Activated CD8-positive, alpha-beta T cell treated with anti-CD3 and anti-CD28 coated beads, Interleukin-2, amount 10 ng/mL, durations not matched to agents 7 days and 5 days (primary cell): ENCODE data around the gene EPS8L2. TPM values are rescaled to one million over a fixed set of nuclear protein-coding genes. Genes with fewer than 3 reads are reported as not detected.
"Not testable (repeated sequence)": the region's sequence is repeated elsewhere in the genome, so short reads cannot be mapped to it uniquely, and the experiment has no call there.

Experiments
- ATAC-seq: fragments of 150-1000 bp; cut with Tn5 transposase; one replicate; pipeline ENCODE4 v1.10.0; 2021; ENCODE audit warnings: moderate library complexity
- CTCF ChIA-PET: fragments of 350-600 bp; sonication (Branson Sonifier 250); formaldehyde crosslinking; loops from one replicate; lab custom pipeline; 2021; ENCODE audit warnings: antibody characterized with exemption; lab: Charles Lee
- POLR2A ChIA-PET: fragments of 350-600 bp; sonication (Branson Sonifier 250); formaldehyde crosslinking; loops from one replicate; lab custom pipeline; 2021; ENCODE audit warnings: antibody characterized with exemption; lab: Charles Lee
- DNase-seq: peaks from one replicate; pipeline ENCODE4 v3.0.0-alpha.2; 2020
- H3K27ac Mint-ChIP-seq: one replicate; pipeline ENCODE4 v1.8.0; 2021; ENCODE audit warnings: mild to moderate bottlenecking, mixed read lengths
- H3K27me3 Mint-ChIP-seq: one replicate; pipeline ENCODE4 v1.8.0; 2021; ENCODE audit warnings: low read depth, mixed read lengths
- H3K36me3 Mint-ChIP-seq: one replicate; pipeline ENCODE4 v1.8.0; 2021; ENCODE audit warnings: low read depth, mixed read lengths
- H3K4me1 Mint-ChIP-seq: one replicate; pipeline ENCODE4 v1.8.0; 2021; ENCODE audit warnings: low read depth, mixed read lengths
- H3K4me3 Mint-ChIP-seq: one replicate; pipeline ENCODE4 v1.8.0; 2021; ENCODE audit warnings: mild to moderate bottlenecking, mixed read lengths
- H3K9me3 Mint-ChIP-seq: one replicate; pipeline ENCODE4 v1.8.0; 2022; ENCODE audit warnings: mixed read lengths; ENCODE audit not compliant: insufficient read depth
- total RNA-seq, 2 experiments: library from RNA; stranded (reverse); gene quantifications; one replicate each; pipeline ENCODE4 v1.2.3, GENCODE V29; 2021

EPS8L2 gene
- total RNA-seq, 2 experiments from 2014 or later = 13.9 to 15.0 TPM

GRCh38 chr11:673866-674265 lies 32.2 kb upstream of the EPS8L2 start:
- no peaks in the 10 kb centered on the region for H3K9me3 Mint-ChIP-seq
- ATAC-seq (no peak), DNase-seq (no peak)
- no peaks in the 10 kb centered on the region for H3K27me3 Mint-ChIP-seq
- ChIA-PET POLR2A (no interaction called here), CTCF (interaction anchor here (0.9 to 2.3 kb wide), 6 partner anchors 9 to 53 kb away, joined by 3 to 8 read pairs (median 4); partner anchors contain the start of gene TMEM80)
- H3K4me3 Mint-ChIP-seq = no peak overlapping the region
- peaks cover 28% of the 10 kb centered on the region for H3K36me3 Mint-ChIP-seq
- no peaks in the 10 kb centered on the region for H3K4me1 Mint-ChIP-seq
- H3K27ac Mint-ChIP-seq = no peak overlapping the region

GRCh38 chr11:674406-674805 lies 31.6 kb upstream of the EPS8L2 start:
- no peaks in the 10 kb centered on the region for H3K27me3 Mint-ChIP-seq
- H3K36me3 Mint-ChIP-seq = peaks cover 28% of the 10 kb centered on the region
- no peaks in the 10 kb centered on the region for H3K9me3 Mint-ChIP-seq
- no peaks in the 10 kb centered on the region for H3K4me1 Mint-ChIP-seq
- ATAC-seq = no peak
- no peak for DNase-seq
- POLR2A ChIA-PET = no interaction called here
- CTCF ChIA-PET = interaction anchor here (0.9 to 2.3 kb wide), 5 partner anchors 9 to 53 kb away, joined by 3 to 8 read pairs (median 4); partner anchors contain the start of gene TMEM80
- no peak overlapping the region for H3K27ac Mint-ChIP-seq
- H3K4me3 Mint-ChIP-seq = no peak overlapping the region

GRCh38 chr11:678297-678696 lies 27.7 kb upstream of the EPS8L2 start:
- POLR2A ChIA-PET = no interaction called here
- DNase-seq (no peak), ATAC-seq (no peak)
- Mint-ChIP-seq H3K4me3 (no peak overlapping the region), H3K36me3 (peaks cover 46% of the 10 kb centered on the region), H3K4me1 (peaks cover 8% of the 10 kb centered on the region), H3K9me3 (no peaks in the 10 kb centered on the region), H3K27me3 (no peaks in the 10 kb centered on the region), H3K27ac (no peak overlapping the region)
- CTCF ChIA-PET = no interaction called here

GRCh38 chr11:679271-680207 lies 26.5 kb upstream of the EPS8L2 start:
- H3K4me3 Mint-ChIP-seq = no peak overlapping the region
- H3K9me3 Mint-ChIP-seq = no peaks in the 10 kb centered on the region
- no peaks in the 10 kb centered on the region for H3K27me3 Mint-ChIP-seq
- H3K36me3 Mint-ChIP-seq = peaks cover 47% of the 10 kb centered on the region
- no peak for ATAC-seq
- no peak for DNase-seq
- H3K4me1 Mint-ChIP-seq = peaks cover 8% of the 10 kb centered on the region
- CTCF ChIA-PET = no interaction called here
- POLR2A ChIA-PET = interaction anchor here (0.6 kb wide), 1 partner anchor 11 kb away, joined by 3 read pairs; no protein-coding TSS in a partner anchor
- no peak overlapping the region for H3K27ac Mint-ChIP-seq

- no peak for DNase-seq
- ChIA-PET CTCF (interaction anchor here (2.1 kb wide), 1 partner anchor 17 kb away, joined by 8 read pairs; no protein-coding TSS in a partner anchor), POLR2A (interaction anchor here (1.0 kb wide), 1 partner anchor 69 kb away, joined by 3 read pairs; no protein-coding TSS in a partner anchor)
- no peaks in the 10 kb centered on the region for H3K9me3 Mint-ChIP-seq
- ATAC-seq = no peak
- H3K4me3 Mint-ChIP-seq = no peak overlapping the region
- H3K27me3 Mint-ChIP-seq = no peaks in the 10 kb centered on the region
- no peak overlapping the region for H3K27ac Mint-ChIP-seq
- H3K4me1 Mint-ChIP-seq = peaks cover 8% of the 10 kb centered on the region
- peaks cover 49% of the 10 kb centered on the region for H3K36me3 Mint-ChIP-seq
Measured at GRCh38 chr11:680476-680875, 25.6 kb upstream of the EPS8L2 start.

- Mint-ChIP-seq H3K27ac (no peak overlapping the region), H3K36me3 (peaks cover 49% of the 10 kb centered on the region), H3K4me1 (peaks cover 8% of the 10 kb centered on the region), H3K4me3 (no peak overlapping the region), H3K9me3 (no peaks in the 10 kb centered on the region), H3K27me3 (no peaks in the 10 kb centered on the region)
- DNase-seq = no peak
- POLR2A ChIA-PET = interaction anchor here (1.0 kb wide), 1 partner anchor 69 kb away, joined by 3 read pairs; no protein-coding TSS in a partner anchor
- CTCF ChIA-PET = interaction anchor here (2.1 kb wide), 1 partner anchor 18 kb away, joined by 8 read pairs; no protein-coding TSS in a partner anchor
- no peak for ATAC-seq
Measured at GRCh38 chr11:680970-681369, 25.1 kb upstream of the EPS8L2 start.

- H3K27ac Mint-ChIP-seq = no peak overlapping the region
- DNase-seq (no peak), ATAC-seq (no peak)
- H3K36me3 Mint-ChIP-seq = peaks cover 57% of the 10 kb centered on the region
- H3K4me1 Mint-ChIP-seq = peaks cover 27% of the 10 kb centered on the region
- ChIA-PET CTCF (no interaction called here), POLR2A (no interaction called here)
- H3K27me3 Mint-ChIP-seq = no peaks in the 10 kb centered on the region
- H3K9me3 Mint-ChIP-seq = no peaks in the 10 kb centered on the region
- no peak overlapping the region for H3K4me3 Mint-ChIP-seq
Measured at GRCh38 chr11:686451-687243, 19.4 kb upstream of the EPS8L2 start.

- H3K4me3 Mint-ChIP-seq = no peak overlapping the region
- no peaks in the 10 kb centered on the region for H3K9me3 Mint-ChIP-seq
- ATAC-seq (no peak), DNase-seq (no peak)
- CTCF ChIA-PET = no interaction called here
- no peaks in the 10 kb centered on the region for H3K27me3 Mint-ChIP-seq
- no peak overlapping the region for H3K27ac Mint-ChIP-seq
- H3K36me3 Mint-ChIP-seq = peaks cover 47% of the 10 kb centered on the region
- peaks cover 31% of the 10 kb centered on the region for H3K4me1 Mint-ChIP-seq
- POLR2A ChIA-PET = no interaction called here
Measured at GRCh38 chr11:687751-688150, 18.3 kb upstream of the EPS8L2 start.

GRCh38 chr11:688681-689080 lies 17.4 kb upstream of the EPS8L2 start:
- POLR2A ChIA-PET = no interaction called here
- CTCF ChIA-PET = no interaction called here

GRCh38 chr11:689625-690024 lies 16.4 kb upstream of the EPS8L2 start:
- Mint-ChIP-seq H3K36me3 (peaks cover 34% of the 10 kb centered on the region), H3K27ac (no peak overlapping the region), H3K9me3 (no peaks in the 10 kb centered on the region), H3K4me1 (peaks cover 45% of the 10 kb centered on the region), H3K4me3 (no peak overlapping the region), H3K27me3 (no peaks in the 10 kb centered on the region)
- ChIA-PET CTCF (no interaction called here), POLR2A (no interaction called here)
- ATAC-seq (no peak), DNase-seq (no peak)

More at GRCh38 chr11:688681-689080, 17.4 kb upstream of the EPS8L2 start:
- Mint-ChIP-seq H3K36me3 (peaks cover 44% of the 10 kb centered on the region), H3K4me3 (no peak overlapping the region), H3K4me1 (peaks cover 41% of the 10 kb centered on the region), H3K27ac (no peak overlapping the region), H3K9me3 (no peaks in the 10 kb centered on the region), H3K27me3 (no peaks in the 10 kb centered on the region)
- DNase-seq = no peak
- no peak for ATAC-seq

- H3K27me3 Mint-ChIP-seq, H3K4me3 Mint-ChIP-seq, POLR2A ChIA-PET, H3K27ac Mint-ChIP-seq, ATAC-seq, DNase-seq, H3K9me3 Mint-ChIP-seq: not testable (repeated sequence)
- CTCF ChIA-PET = interaction anchor here (1.1 kb wide), 2 partner anchors 36 to 37 kb away, joined by 3 to 4 read pairs; no protein-coding TSS in a partner anchor
- Mint-ChIP-seq H3K36me3 (peaks cover 32% of the 10 kb centered on the region), H3K4me1 (peaks cover 45% of the 10 kb centered on the region)
Measured at GRCh38 chr11:690244-690643, 15.8 kb upstream of the EPS8L2 start.
